A549 (cell line): ENCODE measurements around the gene LOXHD1. TPM values are rescaled to one million over a fixed set of nuclear protein-coding genes. Genes with fewer than 3 reads are reported as not detected.

Source experiments
- ATAC-seq, 2 experiments: fragments of 200-7000 bp in 1 of 2; fragments of >200 bp in 1 of 2; cut with Nextera tagmentation in 1 of 2; cut with Tn5 transposase in 1 of 2; 3 replicates each; pipeline versions ENCODE4 v1.8.0 to v1.9.1; 2018 to 2020; ENCODE audit warnings: mild to moderate bottlenecking in 1 of 2, moderate library complexity in 1 of 2
- CTCF ChIA-PET: fragments of 300-600 bp; sonication (Branson Sonifier 250); formaldehyde crosslinking; extraction: SDS; loops from one replicate; lab custom pipeline; 2021; ENCODE audit warnings: antibody characterized with exemption, inconsistent platforms; lab: Yijun Ruan, JAX
- POLR2A ChIA-PET: fragments of 350-600 bp; formaldehyde crosslinking; extraction: SDS; loops from one replicate; lab custom pipeline; 2021; ENCODE audit warnings: antibody characterized with exemption, inconsistent platforms; lab: Yijun Ruan, JAX
- DNase-seq, 2 experiments: peaks; one replicate each; pipeline versions ENCODE4 v3.0.0 to v3.0.0-alpha.2; 2011 to 2016; ENCODE audit warnings: low read depth in 1 of 2, low spot score in 1 of 2
- FAIRE-seq: peaks from 2 replicates; lab custom pipeline; 2011; peaks lifted over from hg19 to GRCh38; lab: Jason Lieb, UNC
- H3K27ac ChIP-seq, 2 experiments: fragments of >200 bp; sonication (Bioruptor Twin); formaldehyde crosslinking; 3 replicates each; pipeline ENCODE4 v1.5.1; 2016 to 2017
- H3K4me1 ChIP-seq: fragments of >200 bp; sonication (Bioruptor Twin); formaldehyde crosslinking; 3 replicates; pipeline ENCODE4 v1.6.1; 2016
- H3K4me2 ChIP-seq: fragments of >200 bp; sonication (Bioruptor Twin); formaldehyde crosslinking; 3 replicates; pipeline ENCODE4 v1.6.1; 2016
- H3K4me3 ChIP-seq: fragments of >200 bp; sonication (Bioruptor Twin); formaldehyde crosslinking; 3 replicates; pipeline ENCODE4 v1.5.1; 2016
- H3K9me3 ChIP-seq: fragments of >200 bp; sonication (Bioruptor Twin); formaldehyde crosslinking; 3 replicates; pipeline ENCODE4 v1.6.1; 2016
- ATOH8 ChIP-seq: fragments of 250-450 bp; sonication (Bioruptor Pico); IDR thresholded peaks from 2 replicates; pipeline ENCODE4 v1.5.0; 2020; ENCODE audit warnings: low read depth, mild to moderate bottlenecking, moderate library complexity
- CBX8 ChIP-seq: fragments of 200-600 bp; sonication (generic); IDR thresholded peaks from 2 replicates; pipeline ENCODE4 v1.6.1; 2016
- CHD2 ChIP-seq: fragments of 150-350 bp; IDR thresholded peaks from 2 replicates; pipeline ENCODE4 v1.6.1; 2014; ENCODE audit warnings: low read length; ENCODE audit not compliant: partially characterized antibody
- EP300 ChIP-seq, 2 experiments: fragments of >200 bp; sonication (Bioruptor Twin); formaldehyde crosslinking; IDR thresholded peaks; 2 replicates in 1 of 2; 3 replicates in 1 of 2; pipeline ENCODE4 v1.6.1; 2016 to 2017
- GATA3 ChIP-seq: IDR thresholded peaks from 2 replicates; pipeline ENCODE4 v1.6.1; 2012; ENCODE audit warnings: borderline replicate concordance
- HOXB5 ChIP-seq: fragments of 250-450 bp; sonication (Bioruptor Pico); IDR thresholded peaks from 2 replicates; pipeline ENCODE4 v1.5.0; 2020; ENCODE audit warnings: mild to moderate bottlenecking, moderate library complexity
- JUN ChIP-seq, 2 experiments: fragments of >200 bp; sonication (Bioruptor Twin); formaldehyde crosslinking; IDR thresholded peaks; 2 replicates in 1 of 2; 3 replicates in 1 of 2; pipeline ENCODE4 v1.6.1; 2016 to 2017
- MAFK ChIP-seq: fragments of 450-650 bp; IDR thresholded peaks from 2 replicates; pipeline ENCODE4 v1.6.1; 2014; ENCODE audit not compliant: partially characterized antibody
- MYC ChIP-seq: IDR thresholded peaks from 2 replicates; pipeline ENCODE4 v1.6.1; 2012; ENCODE audit warnings: mild to moderate bottlenecking, inconsistent platforms, low read length, improper control_type of control experiment, borderline replicate concordance
- NFE2L2 ChIP-seq: fragments of 150-350 bp; conservative IDR thresholded peaks from 2 replicates; pipeline ENCODE4 v1.6.1; 2014; ENCODE audit warnings: low read length
- POLR2A ChIP-seq: IDR thresholded peaks from 2 replicates; pipeline ENCODE4 v1.6.1; 2012; ENCODE audit warnings: mild to moderate bottlenecking, low read length
- POLR2AphosphoS2 ChIP-seq: conservative IDR thresholded peaks from 2 replicates; pipeline ENCODE4 v1.6.1; 2012; ENCODE audit warnings: low read length, improper control_type of control experiment, inconsistent platforms
- RAD21 ChIP-seq, 2 experiments: fragments of >200 bp in 1 of 2; sonication (Bioruptor Twin) in 1 of 2; formaldehyde crosslinking in 1 of 2; IDR thresholded peaks in 1 of 2; conservative IDR thresholded peaks in 1 of 2; 2 replicates in 1 of 2; 3 replicates in 1 of 2; pipeline ENCODE4 v1.6.1; 2012 to 2018; ENCODE audit warnings: inconsistent platforms in 1 of 2
- RCOR1 ChIP-seq: fragments of 150-350 bp; IDR thresholded peaks from 2 replicates; pipeline ENCODE4 v1.6.1; 2014; ENCODE audit warnings: antibody characterized with exemption, low read length, low read depth
- ZNF302 ChIP-seq: fragments of 250-450 bp; sonication (Bioruptor Pico); IDR thresholded peaks from 2 replicates; pipeline ENCODE4 v1.9.0; 2021; ENCODE audit warnings: inconsistent platforms, mild to moderate bottlenecking, moderate library complexity
- ZSCAN20 ChIP-seq: fragments of 250-450 bp; sonication (Bioruptor Pico); IDR thresholded peaks from 2 replicates; pipeline ENCODE4 v1.8.0; 2022; ENCODE audit warnings: mild to moderate bottlenecking, moderate library complexity
- WGBS: methylation state at CpG from one replicate; pipeline ENCODE4 v1.1.6; 2017; ENCODE audit errors: missing lambda C conversion rate; 5-methylcytosine and 5-hydroxymethylcytosine counted together
- polyA plus RNA-seq, 4 experiments: library from polyadenylated mRNA; depleted of rRNA in 3 of 4; stranded (reverse); fragments of >200 nt; fragmentation: RNase III in 1 of 4; extraction: RNeasy Plus Mini Kit Qiagen cat#74134 plus additional on column Dnase treatment in 1 of 4; gene quantifications; 2 replicates in 3 of 4; 3 replicates in 1 of 4; pipeline ENCODE4 v1.2.3, GENCODE V29; 2011 to 2017
- TF ChIP-seq, protein P1 (sequence below): fragments of >200 bp; sonication (Bioruptor Twin); formaldehyde crosslinking; IDR thresholded peaks from 3 replicates; pipeline ENCODE4 v1.5.1; 2016
- TF ChIP-seq, protein P2 (sequence below): fragments of 150-350 bp; IDR thresholded peaks from 2 replicates; pipeline ENCODE4 v1.6.1; 2014; ENCODE audit warnings: low read depth, mild to moderate bottlenecking, low read length
- TF ChIP-seq, protein P3 (sequence below): fragments of 200-600 bp; sonication (generic); IDR thresholded peaks from 2 replicates; pipeline ENCODE4 v1.6.1; 2016; ENCODE audit warnings: antibody characterized with exemption, mild to moderate bottlenecking, moderate library complexity

The LOXHD1 gene
- polyA plus RNA-seq, 2 of the 4 experiments (the other 2 are of a cell fraction) = not detected

GRCh38 chr18:46688853-46689525 lies 32.0 kb upstream of the LOXHD1 start:
- TF ChIP-seq, protein P1, sequence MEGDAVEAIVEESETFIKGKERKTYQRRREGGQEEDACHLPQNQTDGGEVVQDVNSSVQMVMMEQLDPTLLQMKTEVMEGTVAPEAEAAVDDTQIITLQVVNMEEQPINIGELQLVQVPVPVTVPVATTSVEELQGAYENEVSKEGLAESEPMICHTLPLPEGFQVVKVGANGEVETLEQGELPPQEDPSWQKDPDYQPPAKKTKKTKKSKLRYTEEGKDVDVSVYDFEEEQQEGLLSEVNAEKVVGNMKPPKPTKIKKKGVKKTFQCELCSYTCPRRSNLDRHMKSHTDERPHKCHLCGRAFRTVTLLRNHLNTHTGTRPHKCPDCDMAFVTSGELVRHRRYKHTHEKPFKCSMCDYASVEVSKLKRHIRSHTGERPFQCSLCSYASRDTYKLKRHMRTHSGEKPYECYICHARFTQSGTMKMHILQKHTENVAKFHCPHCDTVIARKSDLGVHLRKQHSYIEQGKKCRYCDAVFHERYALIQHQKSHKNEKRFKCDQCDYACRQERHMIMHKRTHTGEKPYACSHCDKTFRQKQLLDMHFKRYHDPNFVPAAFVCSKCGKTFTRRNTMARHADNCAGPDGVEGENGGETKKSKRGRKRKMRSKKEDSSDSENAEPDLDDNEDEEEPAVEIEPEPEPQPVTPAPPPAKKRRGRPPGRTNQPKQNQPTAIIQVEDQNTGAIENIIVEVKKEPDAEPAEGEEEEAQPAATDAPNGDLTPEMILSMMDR = no peak
- TF ChIP-seq POLR2A = no peak
- TF ChIP-seq, all 56 proteins: peak for 0
- H3K4me2 ChIP-seq = no peak overlapping the region
- ChIA-PET POLR2A (interaction anchor here (0.7 kb wide), 1 partner anchor 186 kb away, joined by 5 read pairs; no protein-coding TSS in a partner anchor), CTCF (interaction anchor here (0.6 to 1.2 kb wide), 2 partner anchors 17 to 355 kb away, joined by 3 to 4 read pairs; a partner anchor contains a TSS)
- WGBS = 60% methylated on average over 8 of the region's 12 CpGs
- FAIRE-seq (no peak), DNase-seq (no peak), ATAC-seq (no peak)
- no peaks in the 10 kb centered on the region for H3K9me3 ChIP-seq
- no peak overlapping the region for H3K27ac ChIP-seq
- H3K4me3 ChIP-seq = no peak overlapping the region
- no peaks in the 10 kb centered on the region for H3K4me1 ChIP-seq

DNA sequence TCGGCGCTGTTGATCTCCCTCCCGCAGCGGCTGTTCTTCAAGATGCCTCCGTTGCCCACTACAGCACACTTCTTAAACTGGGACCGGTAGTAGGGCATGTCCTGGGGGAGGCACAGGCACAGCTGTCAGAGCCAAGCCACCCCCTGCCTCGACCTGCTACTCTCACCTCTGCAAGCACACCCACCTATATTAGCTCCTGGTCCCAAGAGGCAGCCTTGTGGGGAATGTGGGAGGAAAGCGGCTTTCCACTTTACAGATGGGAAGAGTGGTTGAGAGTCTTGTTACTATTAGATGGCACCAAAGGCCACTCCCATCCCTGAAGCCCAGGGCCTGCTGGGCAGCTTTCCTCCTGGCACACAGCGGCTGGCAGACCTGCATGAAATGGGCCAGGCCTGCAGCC lies 29.2 kb upstream of the LOXHD1 start:
- Histone ChIP-seq H3K4me2 (no peak overlapping the region), H3K27ac (no peak overlapping the region), H3K4me1 (no peaks in the 10 kb centered on the region), H3K4me3 (no peak overlapping the region), H3K9me3 (no peaks in the 10 kb centered on the region)
- DNase-seq (no peak), ATAC-seq (no peak), FAIRE-seq (no peak)
- ChIA-PET CTCF (no interaction called here), POLR2A (no interaction called here)
- WGBS = 73% methylated on average over 7 of the region's 9 CpGs
- TF ChIP-seq EP300 (IDR thresholded peaks at IDR 0.05) (no peak), CHD2 (no peak), MYC (no peak), HOXB5 (CRISPR knock-in tag) (no peak), POLR2AphosphoS2 (no peak)
- TF ChIP-seq, protein P1 = no peak
- TF ChIP-seq, protein P2, sequence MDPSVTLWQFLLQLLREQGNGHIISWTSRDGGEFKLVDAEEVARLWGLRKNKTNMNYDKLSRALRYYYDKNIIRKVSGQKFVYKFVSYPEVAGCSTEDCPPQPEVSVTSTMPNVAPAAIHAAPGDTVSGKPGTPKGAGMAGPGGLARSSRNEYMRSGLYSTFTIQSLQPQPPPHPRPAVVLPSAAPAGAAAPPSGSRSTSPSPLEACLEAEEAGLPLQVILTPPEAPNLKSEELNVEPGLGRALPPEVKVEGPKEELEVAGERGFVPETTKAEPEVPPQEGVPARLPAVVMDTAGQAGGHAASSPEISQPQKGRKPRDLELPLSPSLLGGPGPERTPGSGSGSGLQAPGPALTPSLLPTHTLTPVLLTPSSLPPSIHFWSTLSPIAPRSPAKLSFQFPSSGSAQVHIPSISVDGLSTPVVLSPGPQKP = no peak

- WGBS = 65% methylated on average over 4 of the region's 4 CpGs
- no peak for DNase-seq
- Histone ChIP-seq H3K4me3 (no peak overlapping the region), H3K4me2 (no peak overlapping the region), H3K27ac (no peak overlapping the region), H3K9me3 (no peaks in the 10 kb centered on the region), H3K4me1 (no peaks in the 10 kb centered on the region)
- ATAC-seq = no peak
- no peak for FAIRE-seq
- CTCF ChIA-PET = no interaction called here
- POLR2A ChIA-PET = no interaction called here
- no peak for TF ChIP-seq GATA3
- TF ChIP-seq, protein P3, sequence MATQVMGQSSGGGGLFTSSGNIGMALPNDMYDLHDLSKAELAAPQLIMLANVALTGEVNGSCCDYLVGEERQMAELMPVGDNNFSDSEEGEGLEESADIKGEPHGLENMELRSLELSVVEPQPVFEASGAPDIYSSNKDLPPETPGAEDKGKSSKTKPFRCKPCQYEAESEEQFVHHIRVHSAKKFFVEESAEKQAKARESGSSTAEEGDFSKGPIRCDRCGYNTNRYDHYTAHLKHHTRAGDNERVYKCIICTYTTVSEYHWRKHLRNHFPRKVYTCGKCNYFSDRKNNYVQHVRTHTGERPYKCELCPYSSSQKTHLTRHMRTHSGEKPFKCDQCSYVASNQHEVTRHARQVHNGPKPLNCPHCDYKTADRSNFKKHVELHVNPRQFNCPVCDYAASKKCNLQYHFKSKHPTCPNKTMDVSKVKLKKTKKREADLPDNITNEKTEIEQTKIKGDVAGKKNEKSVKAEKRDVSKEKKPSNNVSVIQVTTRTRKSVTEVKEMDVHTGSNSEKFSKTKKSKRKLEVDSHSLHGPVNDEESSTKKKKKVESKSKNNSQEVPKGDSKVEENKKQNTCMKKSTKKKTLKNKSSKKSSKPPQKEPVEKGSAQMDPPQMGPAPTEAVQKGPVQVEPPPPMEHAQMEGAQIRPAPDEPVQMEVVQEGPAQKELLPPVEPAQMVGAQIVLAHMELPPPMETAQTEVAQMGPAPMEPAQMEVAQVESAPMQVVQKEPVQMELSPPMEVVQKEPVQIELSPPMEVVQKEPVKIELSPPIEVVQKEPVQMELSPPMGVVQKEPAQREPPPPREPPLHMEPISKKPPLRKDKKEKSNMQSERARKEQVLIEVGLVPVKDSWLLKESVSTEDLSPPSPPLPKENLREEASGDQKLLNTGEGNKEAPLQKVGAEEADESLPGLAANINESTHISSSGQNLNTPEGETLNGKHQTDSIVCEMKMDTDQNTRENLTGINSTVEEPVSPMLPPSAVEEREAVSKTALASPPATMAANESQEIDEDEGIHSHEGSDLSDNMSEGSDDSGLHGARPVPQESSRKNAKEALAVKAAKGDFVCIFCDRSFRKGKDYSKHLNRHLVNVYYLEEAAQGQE = no peak
- TF ChIP-seq RCOR1 = no peak
- no peak for TF ChIP-seq NFE2L2
- TF ChIP-seq JUN (IDR thresholded peaks at IDR 0.05) = no peak
- no peak for TF ChIP-seq ZNF302
- no peak for TF ChIP-seq EP300 (IDR thresholded peaks at IDR 0.05)
- no peak for TF ChIP-seq RAD21 (conservative IDR thresholded peaks at IDR 0.05 in 1 of 2, IDR thresholded peaks at IDR 0.05 in 1 of 2)
- no peak for TF ChIP-seq CBX8
- no peak for TF ChIP-seq ATOH8
- TF ChIP-seq HOXB5 (CRISPR knock-in tag) = no peak
- TF ChIP-seq ZSCAN20 (CRISPR knock-in tag) = no peak
- TF ChIP-seq MAFK = no peak
Observed at GRCh38 chr18:46683252-46683651, 26.2 kb upstream of the LOXHD1 start.
